GM23248 (cell line): Measurements from ENCODE around the gene STYX.

Experiments used
- EZH2 ChIP-seq: fragments of 200-600 bp; sonication (generic); IDR thresholded peaks from 2 replicates; pipeline ENCODE4 v1.6.1; 2018; ENCODE audit warnings: antibody characterized with exemption, mild to moderate bottlenecking; ENCODE audit not compliant: insufficient read depth, poor library complexity, severe bottlenecking
- EZH2phosphoT487 ChIP-seq: fragments of 200-600 bp; sonication (generic); IDR thresholded peaks from 2 replicates; pipeline ENCODE4 v1.6.1; 2018; ENCODE audit warnings: antibody characterized with exemption, moderate library complexity, mild to moderate bottlenecking, low read depth; ENCODE audit not compliant: insufficient read depth

DNA sequence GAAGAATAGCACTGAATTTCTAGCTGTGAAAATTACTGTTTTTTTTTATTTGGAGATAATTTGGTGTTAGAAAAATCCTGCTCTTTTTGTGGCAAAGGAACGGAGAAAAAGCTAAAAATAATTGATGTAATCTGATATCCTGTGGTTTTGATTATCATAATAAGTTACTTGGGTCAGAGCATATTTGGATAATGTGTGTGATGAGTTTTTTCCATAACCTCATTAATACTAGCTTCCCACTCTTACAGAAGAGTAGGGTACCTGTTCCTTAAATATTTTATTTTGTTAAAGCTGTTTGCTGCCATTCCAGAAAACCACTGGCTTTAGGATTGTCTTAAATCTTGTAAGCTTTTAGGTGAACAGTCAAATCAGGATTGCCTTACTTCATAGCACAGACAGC lies 18.3 kb upstream of the STYX start:
- TF ChIP-seq EZH2phosphoT487 (no peak), EZH2 (no peak)
